ENCODE data around the gene MTF2.
"Not testable (repeated sequence)": the region's sequence is repeated elsewhere in the genome, so short reads cannot be mapped to it uniquely, and the experiment has no call there.

MTF2 gene

DNA sequence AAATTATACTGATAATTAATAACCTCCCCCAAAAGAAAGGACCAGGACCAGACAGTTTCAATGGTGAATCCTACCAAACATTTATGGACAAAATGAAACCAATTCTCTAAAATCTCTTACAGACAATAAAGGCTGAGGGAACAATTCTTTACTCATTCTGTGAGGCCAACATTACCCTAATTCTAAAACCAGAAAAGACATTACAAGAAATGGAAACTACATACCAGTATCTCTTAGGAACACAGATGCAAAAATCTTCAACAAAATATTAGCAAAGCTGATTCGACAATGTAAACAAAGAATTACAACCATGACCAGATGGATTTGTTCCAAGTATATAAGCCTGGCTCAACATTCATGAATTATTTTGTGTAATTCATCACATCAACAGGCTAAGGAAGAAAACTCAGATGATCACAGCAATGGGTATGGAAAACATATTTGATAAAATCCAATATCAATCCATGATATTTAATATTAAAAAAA, 92.5 kb downstream of the MTF2 start:
- in situ Hi-C loops (cut with HindIII; ENCODE audit: low sequenced_read_pairs) = no loop called here
- no peak for DNase-seq (ENCODE audit: low read depth, low spot score)
- TF ChIP-seq CTCF (IDR thresholded peaks at IDR 0.05; ENCODE audit: low read depth, low read length) = no peak
- H3K4me3 ChIP-seq (ENCODE audit: low read depth, low read length) = no peak overlapping the region

DNA sequence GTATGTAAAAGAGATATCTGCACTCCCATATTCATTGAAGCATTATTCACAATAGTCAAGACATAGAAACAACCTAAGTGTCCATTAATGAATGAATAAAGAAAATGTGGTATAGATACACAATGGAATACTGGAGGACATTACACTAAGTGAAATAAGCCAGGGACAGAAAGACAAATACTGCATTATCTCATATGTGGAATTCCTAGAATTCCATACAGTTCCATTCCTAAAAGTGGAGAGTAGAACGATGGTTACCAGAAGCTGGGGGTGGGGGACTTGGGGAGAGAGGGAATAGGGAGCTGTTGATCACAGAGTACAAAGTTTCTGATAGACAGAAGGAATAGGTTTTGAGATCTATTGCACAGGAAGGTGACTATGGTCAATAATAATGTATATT, 93.7 kb downstream of the MTF2 start:
- in situ Hi-C loops (cut with HindIII; ENCODE audit: low sequenced_read_pairs) = no loop called here
- no peak for TF ChIP-seq CTCF (IDR thresholded peaks at IDR 0.05; ENCODE audit: low read depth, low read length)
- no peak for DNase-seq (ENCODE audit: low read depth, low spot score)
- H3K4me3 ChIP-seq (ENCODE audit: low read depth, low read length) = no peak overlapping the region

DNA sequence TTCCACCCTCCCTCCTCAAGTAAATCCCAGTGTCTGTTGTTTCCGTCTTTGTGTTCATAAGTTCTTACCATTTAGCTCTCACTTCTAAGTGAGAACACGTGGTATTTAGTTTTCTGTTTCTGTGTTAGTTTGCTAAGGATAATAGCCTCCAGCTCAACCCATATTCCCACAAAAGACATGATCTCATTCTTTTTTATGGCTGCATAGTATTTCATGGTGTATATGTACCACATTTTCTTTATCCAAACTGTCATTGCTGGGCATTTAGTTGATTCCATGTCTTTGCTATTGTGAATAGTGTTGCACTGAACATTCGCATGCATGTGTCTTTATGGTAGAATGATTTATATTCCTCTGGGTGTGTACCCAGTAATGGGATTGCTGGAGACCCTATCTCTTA, 95.6 kb downstream of the MTF2 start:
- H3K4me3 ChIP-seq (ENCODE audit: low read depth, low read length); in situ Hi-C loops (cut with HindIII; ENCODE audit: low sequenced_read_pairs); DNase-seq (ENCODE audit: low read depth, low spot score): not testable (repeated sequence)

DNA sequence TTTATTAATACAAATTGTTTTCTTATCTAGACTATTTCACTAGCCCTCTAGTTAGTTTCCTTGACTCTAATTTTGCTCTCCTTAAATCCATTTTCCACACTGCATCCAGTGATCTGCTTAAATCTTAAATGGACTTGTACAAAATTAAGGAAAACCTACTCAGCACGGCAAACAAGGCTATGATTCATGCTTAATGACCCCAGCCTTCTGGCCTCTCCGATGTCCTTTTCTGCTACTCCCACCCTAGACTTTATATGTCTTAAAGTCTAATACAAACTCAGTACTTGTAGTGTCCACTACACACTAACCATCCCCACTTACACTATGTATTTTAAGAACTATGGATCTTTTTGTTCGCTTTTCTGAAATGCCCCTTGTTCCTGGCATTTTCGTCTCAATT, 98.9 kb downstream of the MTF2 start:
- no peak for TF ChIP-seq CTCF (IDR thresholded peaks at IDR 0.05; ENCODE audit: low read depth, low read length)
- peak overlapping the region; percentile 100 for H3K4me3 ChIP-seq (ENCODE audit: low read depth, low read length)
- in situ Hi-C loops (cut with HindIII; ENCODE audit: low sequenced_read_pairs) = no loop called here
- DNase-seq (ENCODE audit: low read depth, low spot score) = peak; percentile 30

DNA sequence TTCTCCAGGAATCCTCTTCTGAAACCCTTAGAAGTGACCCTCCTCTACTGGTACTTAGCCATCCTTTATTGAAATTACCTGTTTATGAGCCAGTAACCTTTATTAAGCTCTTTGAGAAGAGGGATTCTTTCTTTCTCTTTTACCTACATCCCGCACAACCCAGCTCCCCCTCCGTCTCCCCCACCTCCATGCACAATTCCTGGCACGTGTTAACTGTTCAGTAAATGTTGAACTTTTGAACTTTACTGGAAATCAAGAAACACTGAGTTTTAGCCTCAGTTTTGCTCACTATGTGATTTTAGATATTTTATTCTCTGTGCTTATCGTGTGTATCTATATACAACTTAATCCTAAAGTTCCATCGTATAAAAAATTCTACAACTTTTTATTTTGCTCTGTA, 99.3 kb downstream of the MTF2 start:
- H3K4me3 ChIP-seq (ENCODE audit: low read depth, low read length) = peak overlapping the region; percentile 100
- peak; percentile 24 for DNase-seq (ENCODE audit: low read depth, low spot score)
- TF ChIP-seq CTCF (IDR thresholded peaks at IDR 0.05; ENCODE audit: low read depth, low read length) = no peak
- in situ Hi-C loops (cut with HindIII; ENCODE audit: low sequenced_read_pairs) = no loop called here

- TF ChIP-seq CTCF (IDR thresholded peaks at IDR 0.05; ENCODE audit: low read depth, low read length) = peak; percentile 12
- in situ Hi-C loops (cut with HindIII; ENCODE audit: low sequenced_read_pairs) = no loop called here
- DNase-seq (ENCODE audit: low read depth, low spot score) = peak; percentile 99
- peak within 1 kb of the TSS; percentile 100 for H3K4me3 ChIP-seq (ENCODE audit: low read depth, low read length)
These were observed 101.0 kb downstream of the MTF2 start, which contains the start of gene TMED5 for GRCh38 chr1:93179886-93180722. TMED5 (minus strand) TSS chr1:93180413; CDS start chr1:93180242, 171 bp downstream.

Data from astrocyte of the spinal cord (primary cell).